ENCODE data around the gene ZNF491.
"Not testable (repeated sequence)": the region's sequence is repeated elsewhere in the genome, so short reads cannot be mapped to it uniquely, and the experiment has no call there.

Gene ZNF491

GRCh38 chr19:11848594-11849469 is 50.5 kb downstream of the ZNF491 start, which contains the start of gene ZNF439:
Gene ZNF439 (plus strand): TSS chr19:11848726. CDS start chr19:11848868, 142 bp downstream.
- ChIA-PET POLR2A (no interaction called here), CTCF (interaction anchor here (1.3 to 3.3 kb wide), 2 partner anchors 51 to 75 kb away, joined by 8 to 11 read pairs; partner anchors contain the start of gene ZNF491)
- TF ChIP-seq CTCF (IDR thresholded peaks at IDR 0.05; ENCODE audit: control extremely low read depth, extremely low read depth, low read depth, missing control alignments) = no peak
- peak; percentile 92 for DNase-seq (ENCODE audit: extremely low spot score)

DNA sequence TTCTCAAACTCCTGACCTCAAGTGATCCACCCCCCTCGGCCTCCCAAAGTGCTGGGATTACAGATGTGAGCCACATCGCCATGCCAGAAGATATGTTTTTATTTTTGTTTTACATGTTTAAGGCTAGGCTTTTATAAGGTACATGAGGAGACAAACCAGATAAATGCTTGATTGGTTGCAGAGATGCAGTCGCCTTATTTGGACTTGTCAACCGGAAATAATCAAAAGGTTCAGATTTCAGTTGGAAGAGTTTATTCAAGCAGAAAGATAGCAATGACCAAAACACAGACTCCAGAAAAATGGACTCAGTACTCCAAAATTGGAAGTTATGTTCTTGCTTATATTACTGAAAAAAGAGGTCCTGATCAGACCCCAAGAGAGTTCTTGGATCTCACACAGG is 52.0 kb downstream of the ZNF491 start:
- DNase-seq (ENCODE audit: extremely low spot score); POLR2A ChIA-PET: not testable (repeated sequence)
- CTCF ChIA-PET = interaction anchor here (1.1 kb wide), 1 partner anchor 34 kb away, joined by 3 read pairs; no protein-coding TSS in a partner anchor

- CTCF ChIA-PET = no interaction called here
- POLR2A ChIA-PET = no interaction called here
- DNase-seq (ENCODE audit: extremely low spot score) = no peak
- no peak for TF ChIP-seq CTCF (IDR thresholded peaks at IDR 0.05; ENCODE audit: control extremely low read depth, extremely low read depth, low read depth, missing control alignments)
Observed at GRCh38 chr19:11853358-11853757, 55.0 kb downstream of the ZNF491 start.

DNA sequence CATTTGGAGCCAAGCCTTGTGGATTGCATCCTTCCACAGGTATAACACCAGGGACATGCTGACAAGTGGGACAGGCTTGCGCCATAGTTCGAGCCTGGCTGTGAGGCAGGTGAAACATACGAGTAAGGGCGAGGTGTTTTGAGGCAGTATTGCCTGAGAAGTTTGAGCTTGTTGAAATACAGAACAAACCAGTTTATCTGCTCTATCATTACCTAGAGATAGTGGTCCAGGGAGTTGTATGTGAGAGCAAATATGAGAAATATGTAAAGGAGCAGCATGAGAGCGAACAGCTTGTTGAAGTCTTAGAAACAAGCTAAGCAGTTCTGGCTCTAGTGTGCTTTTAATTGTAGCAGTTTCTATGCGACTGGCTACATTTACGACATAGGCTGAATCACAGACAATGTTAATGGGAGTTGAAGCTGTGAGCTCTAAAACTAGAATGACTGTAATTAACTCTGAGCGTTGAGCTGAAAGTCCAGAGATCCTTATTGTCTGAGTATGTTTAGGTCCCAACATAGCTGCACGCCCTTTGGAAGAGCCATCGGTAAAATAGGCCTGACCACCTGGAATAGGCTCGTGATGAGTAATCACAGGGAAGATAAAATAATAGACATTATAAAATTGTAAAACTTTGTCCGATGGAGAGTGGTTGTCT is 58.4 kb downstream of the ZNF491 start:
- no peak for DNase-seq (ENCODE audit: extremely low spot score)
- ChIA-PET POLR2A (no interaction called here), CTCF (interaction anchor here (1.0 to 1.6 kb wide), 2 partner anchors 13 to 59 kb away, joined by 3 read pairs; no protein-coding TSS in a partner anchor)
- no peak for TF ChIP-seq CTCF (IDR thresholded peaks at IDR 0.05; ENCODE audit: control extremely low read depth, extremely low read depth, low read depth, missing control alignments)

All from GM10248 (cell line).